ENCODE data around the gene PPM1J.
A peak's percentile ranks its signal among the peaks of the same experiment; 100 is the strongest.

PPM1J gene

DNA sequence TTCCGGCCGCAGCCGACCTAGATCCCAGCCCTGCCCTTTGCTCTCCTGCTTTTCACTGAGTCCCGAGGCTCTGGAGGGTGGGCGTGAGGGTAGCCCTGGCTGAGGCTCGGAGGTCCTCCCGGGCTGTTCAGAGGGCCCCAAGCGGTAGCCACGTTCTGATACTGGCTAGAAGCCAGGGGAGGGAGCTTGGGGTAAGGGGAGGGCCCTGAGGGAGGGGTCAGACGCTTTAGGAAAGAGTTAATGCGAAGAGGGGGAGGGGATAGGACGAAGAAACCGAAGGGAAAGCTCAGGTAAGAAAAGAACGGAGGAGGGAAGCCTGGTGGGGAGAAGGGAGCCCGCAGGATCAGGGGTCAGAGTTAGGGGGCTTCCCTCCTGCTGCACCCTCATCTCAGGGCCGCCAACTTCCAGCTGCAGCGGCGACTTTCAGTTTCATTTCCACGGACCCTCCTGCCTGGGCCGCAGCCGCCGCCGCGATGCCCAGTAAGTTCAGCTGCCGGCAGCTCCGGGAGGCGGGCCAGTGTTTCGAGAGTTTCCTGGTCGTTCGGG is 40.6 kb downstream of the PPM1J start, which contains the start of gene MOV10:
Gene MOV10, plus strand, starts transcription at position 220 of the 546 bp plus-strand sequence. Its CDS starts 254 bp downstream, at position 474.
- Histone ChIP-seq H3K4me3 (ENCODE audit: low read depth in 1 of 2, low read length in 1 of 2) (peak within 1 kb of the TSS; percentile 75 to 85), H3K9me3 (no peaks in the 10 kb centered on the region), H3K27me3 (peaks cover 23% of the 10 kb centered on the region), H3K4me1 (ENCODE audit: control insufficient read depth in 1 of 2, insufficient read depth in 1 of 2, low read depth in 1 of 2, low read length in 1 of 2) (peaks cover 18 to 21% of the 10 kb centered on the region in 2 experiments), H3K36me3 (peaks cover 37% of the 10 kb centered on the region), H3K27ac (peak within 1 kb of the TSS; percentile 72)
- TF ChIP-seq, protein P1, sequence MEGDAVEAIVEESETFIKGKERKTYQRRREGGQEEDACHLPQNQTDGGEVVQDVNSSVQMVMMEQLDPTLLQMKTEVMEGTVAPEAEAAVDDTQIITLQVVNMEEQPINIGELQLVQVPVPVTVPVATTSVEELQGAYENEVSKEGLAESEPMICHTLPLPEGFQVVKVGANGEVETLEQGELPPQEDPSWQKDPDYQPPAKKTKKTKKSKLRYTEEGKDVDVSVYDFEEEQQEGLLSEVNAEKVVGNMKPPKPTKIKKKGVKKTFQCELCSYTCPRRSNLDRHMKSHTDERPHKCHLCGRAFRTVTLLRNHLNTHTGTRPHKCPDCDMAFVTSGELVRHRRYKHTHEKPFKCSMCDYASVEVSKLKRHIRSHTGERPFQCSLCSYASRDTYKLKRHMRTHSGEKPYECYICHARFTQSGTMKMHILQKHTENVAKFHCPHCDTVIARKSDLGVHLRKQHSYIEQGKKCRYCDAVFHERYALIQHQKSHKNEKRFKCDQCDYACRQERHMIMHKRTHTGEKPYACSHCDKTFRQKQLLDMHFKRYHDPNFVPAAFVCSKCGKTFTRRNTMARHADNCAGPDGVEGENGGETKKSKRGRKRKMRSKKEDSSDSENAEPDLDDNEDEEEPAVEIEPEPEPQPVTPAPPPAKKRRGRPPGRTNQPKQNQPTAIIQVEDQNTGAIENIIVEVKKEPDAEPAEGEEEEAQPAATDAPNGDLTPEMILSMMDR (IDR thresholded peaks at IDR 0.05) = no peak

DNA sequence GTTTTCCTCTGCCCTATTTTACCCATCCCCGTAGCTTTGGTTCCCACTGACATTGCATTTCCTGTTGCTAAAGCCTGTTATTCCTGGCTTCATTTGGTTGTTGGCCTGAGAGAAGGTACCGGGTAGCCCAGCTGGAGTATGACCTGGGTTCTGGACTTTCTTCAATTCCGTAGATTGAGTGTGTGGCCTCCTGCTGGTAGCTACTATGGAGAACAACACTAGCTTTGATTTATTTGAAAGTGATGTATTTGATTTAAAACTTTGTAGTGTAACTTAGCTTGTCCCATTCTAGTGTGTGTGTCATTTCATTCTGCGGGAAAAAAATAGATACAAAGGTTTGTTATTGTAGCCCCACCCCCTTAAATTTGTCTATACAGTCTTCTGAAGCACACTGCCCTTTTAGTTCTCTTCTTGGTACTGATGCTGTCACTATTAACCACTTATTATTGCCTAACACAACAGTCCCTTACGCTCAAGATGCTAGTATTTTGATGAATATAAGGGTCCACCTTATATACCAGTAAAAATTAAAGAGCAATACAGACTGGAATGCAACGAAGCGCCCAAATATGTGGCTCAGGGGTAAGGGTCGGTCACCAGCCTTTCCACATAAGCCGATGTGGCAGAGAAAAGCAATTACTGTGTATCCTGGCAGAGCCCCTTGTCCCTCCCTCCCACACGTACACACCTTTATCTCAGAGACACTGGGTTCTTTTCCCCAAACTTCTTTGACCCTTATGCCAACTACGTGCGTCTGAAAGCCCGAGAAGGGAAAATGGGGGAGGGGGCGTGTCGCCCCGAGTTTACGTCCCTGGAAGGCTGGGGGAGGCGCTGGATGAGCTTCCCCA is 41.3 kb downstream of the PPM1J start:
- peaks cover 21% of the 10 kb centered on the region in 2 experiments for H3K4me1 ChIP-seq (ENCODE audit: control insufficient read depth in 1 of 2, insufficient read depth in 1 of 2, low read depth in 1 of 2, low read length in 1 of 2)
- H3K9me3 ChIP-seq = no peaks in the 10 kb centered on the region
- H3K27ac ChIP-seq = peak overlapping the region; percentile 72

DNA sequence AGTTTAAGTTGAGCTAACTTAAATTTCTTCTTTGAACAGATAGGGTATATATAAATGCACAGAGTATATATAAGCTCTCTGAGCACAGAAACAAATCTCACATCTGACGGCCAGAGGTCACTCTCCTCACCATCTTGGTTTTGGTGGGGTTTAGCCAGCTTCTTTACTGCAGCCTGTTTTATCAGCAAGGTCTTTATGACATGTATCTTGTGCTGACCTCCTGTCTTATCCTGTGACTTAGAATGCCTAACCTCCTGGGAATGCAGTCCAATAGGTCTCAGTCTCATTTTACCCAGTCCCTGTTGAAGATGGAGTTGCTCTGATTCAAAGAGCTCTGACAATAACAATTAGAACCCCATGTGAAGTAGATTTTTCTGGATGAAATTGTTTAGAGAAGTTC is 42.3 kb downstream of the PPM1J start:
- peaks cover 54% of the 10 kb centered on the region for H3K36me3 ChIP-seq
- H3K9me3 ChIP-seq = no peaks in the 10 kb centered on the region
- no peak overlapping the region for H3K4me3 ChIP-seq (ENCODE audit: low read depth in 1 of 2, low read length in 1 of 2)
- H3K27ac ChIP-seq = peak overlapping the region; percentile 72
- TF ChIP-seq, protein P1 (IDR thresholded peaks at IDR 0.05) = no peak
- H3K4me1 ChIP-seq (ENCODE audit: control insufficient read depth in 1 of 2, insufficient read depth in 1 of 2, low read depth in 1 of 2, low read length in 1 of 2) = peaks cover 21 to 26% of the 10 kb centered on the region in 2 experiments
- H3K27me3 ChIP-seq = peaks cover 23% of the 10 kb centered on the region

More for the DNA sequence above, 41.3 kb downstream of the PPM1J start:
- Histone ChIP-seq H3K27me3 (peaks cover 23% of the 10 kb centered on the region), H3K36me3 (peaks cover 44% of the 10 kb centered on the region), H3K4me3 (ENCODE audit: low read depth in 1 of 2, low read length in 1 of 2) (peak overlapping the region; percentile 75 to 85)
- TF ChIP-seq, protein P1 (IDR thresholded peaks at IDR 0.05) = no peak

DNA sequence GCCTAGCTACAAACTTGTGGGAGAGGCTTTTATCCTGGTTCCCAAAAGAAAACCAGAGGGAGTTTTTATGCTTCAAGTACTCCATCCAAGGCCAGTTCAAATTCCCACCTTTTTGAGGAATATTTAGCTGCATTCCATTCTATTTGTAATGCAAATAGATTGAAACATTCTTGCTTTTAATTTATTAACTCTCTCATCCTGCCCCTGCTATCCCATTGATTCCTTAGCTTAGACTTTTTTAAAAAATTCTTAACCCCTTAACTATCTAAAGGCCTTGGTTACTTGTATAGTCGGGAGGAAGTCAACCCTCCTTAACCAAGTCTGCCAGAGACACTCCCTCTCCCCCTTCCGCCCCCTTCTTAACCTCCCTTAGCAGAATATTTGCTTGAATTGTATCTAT is 43.1 kb downstream of the PPM1J start:
- H3K36me3 ChIP-seq = peaks cover 62% of the 10 kb centered on the region
- H3K4me3 ChIP-seq (ENCODE audit: low read depth in 1 of 2, low read length in 1 of 2) = no peak overlapping the region
- TF ChIP-seq, protein P1 (IDR thresholded peaks at IDR 0.05) = no peak
- H3K27me3 ChIP-seq = peaks cover 15% of the 10 kb centered on the region
- H3K9me3 ChIP-seq = no peaks in the 10 kb centered on the region
- H3K4me1 ChIP-seq (ENCODE audit: control insufficient read depth in 1 of 2, insufficient read depth in 1 of 2, low read depth in 1 of 2, low read length in 1 of 2) = peaks cover 21 to 26% of the 10 kb centered on the region in 2 experiments
- H3K27ac ChIP-seq = peak overlapping the region; percentile 72

DNA sequence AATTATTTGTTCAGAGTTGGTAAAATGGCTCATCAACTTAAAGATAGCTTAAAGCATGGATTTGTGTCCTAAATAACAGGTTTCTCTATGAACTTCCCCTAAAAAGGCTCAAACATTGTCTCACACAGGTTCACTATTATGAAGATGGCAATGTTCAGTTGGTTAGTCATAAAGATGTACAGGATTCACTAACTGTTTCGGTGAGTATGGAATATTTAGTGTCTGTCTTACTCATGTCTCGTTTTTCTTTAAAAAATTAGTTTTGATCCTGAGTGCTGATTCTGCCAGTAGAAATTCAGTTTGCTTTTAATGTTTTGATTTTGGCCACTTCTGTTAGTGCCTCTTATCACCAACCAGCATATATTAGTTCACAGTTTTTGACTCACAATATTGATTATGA is 48.2 kb downstream of the PPM1J start:
- H3K4me1 ChIP-seq (ENCODE audit: control insufficient read depth in 1 of 2, insufficient read depth in 1 of 2, low read depth in 1 of 2, low read length in 1 of 2) = peaks cover 0 to 7% of the 10 kb centered on the region in 2 experiments
- H3K27ac ChIP-seq = peak overlapping the region; percentile 3
- no peaks in the 10 kb centered on the region for H3K9me3 ChIP-seq
- no peaks in the 10 kb centered on the region for H3K27me3 ChIP-seq
- H3K36me3 ChIP-seq = peaks cover 100% of the 10 kb centered on the region
- no peak overlapping the region for H3K4me3 ChIP-seq (ENCODE audit: low read depth in 1 of 2, low read length in 1 of 2)
- TF ChIP-seq, protein P1 (IDR thresholded peaks at IDR 0.05) = no peak

All from neutrophil (primary cell).